K562 (cell line): ENCODE results near the gene GNPTAB. TPM values are rescaled to one million over a fixed set of nuclear protein-coding genes. Genes with fewer than 3 reads are reported as not detected.

Source experiments
- ARID1B ChIP-seq: fragments of 450-650 bp; IDR thresholded peaks from 2 replicates; pipeline ENCODE4 v1.6.1; 2016; ENCODE audit warnings: antibody characterized with exemption, mild to moderate bottlenecking, inconsistent platforms
- CCNT2 ChIP-seq: IDR thresholded peaks from 2 replicates; pipeline ENCODE4 v1.6.1; 2011; ENCODE audit warnings: borderline replicate concordance, low read depth, mild to moderate bottlenecking, moderate library complexity, mixed read lengths, low read length; ENCODE audit not compliant: insufficient read length; ENCODE audit errors: extremely low read depth
- FIP1L1 ChIP-seq: fragments of 200-400 bp; formaldehyde crosslinking; IDR thresholded peaks from 2 replicates; pipeline ENCODE4 v1.6.1; 2018; ENCODE audit warnings: mild to moderate bottlenecking, low read depth, low read length; ENCODE audit not compliant: poor library complexity, severe bottlenecking
- HDAC8 ChIP-seq: fragments of 450-650 bp; IDR thresholded peaks from 2 replicates; pipeline ENCODE4 v1.6.1; 2016; ENCODE audit warnings: mild to moderate bottlenecking, missing genetic modification characterization, moderate library complexity, missing compliant biosample characterization
- NFATC3 ChIP-seq: fragments of 450-650 bp; IDR thresholded peaks from 2 replicates; pipeline ENCODE4 v1.6.1; 2017; ENCODE audit warnings: mild to moderate bottlenecking
- NR2C1 ChIP-seq, 2 experiments: fragments of 450-650 bp; IDR thresholded peaks; 2 replicates each; pipeline ENCODE4 v1.6.1; 2017; ENCODE audit warnings: mild to moderate bottlenecking in 2 of 2, antibody characterized with exemption in 1 of 2, inconsistent platforms in 1 of 2, missing compliant biosample characterization in 1 of 2, missing genetic modification characterization in 1 of 2
- PHB ChIP-seq: fragments of 250-450 bp; sonication (Bioruptor Pico); IDR thresholded peaks from 2 replicates; pipeline ENCODE4 v1.5.0; 2021
- PHTF2 ChIP-seq: fragments of 250-450 bp; sonication (Bioruptor Pico); IDR thresholded peaks from 2 replicates; pipeline ENCODE4 v1.5.0; 2021; ENCODE audit warnings: mild to moderate bottlenecking
- SMARCA4 ChIP-seq: fragments of 450-650 bp; IDR thresholded peaks from 2 replicates; pipeline ENCODE4 v1.6.1; 2016
- SNRNP70 ChIP-seq: fragments of 200-400 bp; formaldehyde crosslinking; optimal IDR thresholded peaks from 2 replicates; pipeline ENCODE3; 2017; ENCODE audit warnings: low read depth, low read length
- SRSF3 ChIP-seq: fragments of 200-400 bp; formaldehyde crosslinking; IDR thresholded peaks from 2 replicates; pipeline ENCODE4 v1.6.1; 2016; ENCODE audit warnings: mild to moderate bottlenecking, low read length, moderate library complexity; ENCODE audit not compliant: insufficient read depth
- SRSF7 ChIP-seq: fragments of 200-400 bp; formaldehyde crosslinking; optimal IDR thresholded peaks from 2 replicates; pipeline ENCODE3; 2017; ENCODE audit warnings: mild to moderate bottlenecking, low read depth, low read length
- TBL1XR1 ChIP-seq, 2 experiments: IDR thresholded peaks; 2 replicates each; pipeline ENCODE4 v1.6.1; 2012; ENCODE audit warnings: improper control_type of control experiment in 2 of 2, low read length in 2 of 2, mild to moderate bottlenecking in 1 of 2
- THRA ChIP-seq: fragments of 450-650 bp; IDR thresholded peaks from 2 replicates; pipeline ENCODE4 v1.6.1; 2017; ENCODE audit warnings: mild to moderate bottlenecking, moderate library complexity
- TOE1 ChIP-seq, 2 experiments: fragments of 450-650 bp in 1 of 2; sonication (generic) in 1 of 2; formaldehyde crosslinking in 1 of 2; IDR thresholded peaks; 2 replicates each; pipeline versions ENCODE4 v1.7.1 to v1.8.0; 2016 to 2022; ENCODE audit warnings: borderline replicate concordance in 2 of 2, mild to moderate bottlenecking in 2 of 2, antibody characterized with exemption in 1 of 2, inconsistent platforms in 1 of 2, low read depth in 1 of 2, missing genetic modification reagents in 1 of 2, moderate library complexity in 1 of 2
- polyA plus RNA-seq, 8 experiments: library from polyadenylated mRNA; depleted of rRNA in 4 of 8; stranded (reverse) in 5 of 8; unstranded in 3 of 8; fragments of >200 nt; fragmentation: Nextera tagmentation in 2 of 8; fragmentation: Illumina TruSeq in 1 of 8; extraction: Ambion mirVana in 2 of 8; extraction: Trizol in 1 of 8; gene quantifications; 2 replicates each; pipeline versions ENCODE4 v1.2.1 to v1.2.3, GENCODE V29; 2011 to 2014; ENCODE audit warnings: inconsistent platforms in 1 of 8, missing spikeins in 1 of 8
- total RNA-seq, 7 experiments: library from RNA; depleted of rRNA in 6 of 7; stranded (reverse); fragments of >200 nt in 6 of 7; fragmentation: Illumina TruSeq in 2 of 7; extraction: Trizol in 2 of 7; gene quantifications; 2 replicates each; pipeline versions ENCODE4 v1.2.1 to v1.2.3, GENCODE V29; 2011 to 2021; ENCODE audit warnings: low replicate concordance in 1 of 7
- TF ChIP-seq, protein P1 (sequence below): fragments of 450-650 bp; formaldehyde crosslinking; IDR thresholded peaks from 2 replicates; pipeline ENCODE4 v1.4.0; 2020; ENCODE audit warnings: mild to moderate bottlenecking, moderate library complexity
- TF ChIP-seq, protein P2 (sequence below): IDR thresholded peaks from 3 replicates; pipeline ENCODE4 v1.6.1; 2011; ENCODE audit warnings: borderline replicate concordance, mild to moderate bottlenecking; ENCODE audit not compliant: insufficient read length, insufficient read depth
- TF ChIP-seq, protein P3 (sequence below): fragments of 250-450 bp; sonication (Bioruptor Pico); IDR thresholded peaks from 2 replicates; pipeline ENCODE4 v1.8.0; 2021; ENCODE audit warnings: moderate library complexity, mild to moderate bottlenecking, inconsistent platforms
- TF ChIP-seq, protein P4 (sequence below): conservative IDR thresholded peaks from 2 replicates; pipeline ENCODE4 v1.6.1; 2011; ENCODE audit warnings: low read depth, mild to moderate bottlenecking, low read length; ENCODE audit not compliant: control insufficient read depth

The GNPTAB gene
- total and polyA plus RNA-seq, 9 of the 15 experiments (the other 6 are each of a cell fraction or from before 2014, with no cell fraction given) = 5.9 to 23.2 (median 19.3) TPM

GRCh38 chr12:101855364-101855884 is 24.7 kb upstream of the GNPTAB start (continued):
- TF ChIP-seq PHTF2 (CRISPR knock-in tag) (no peak), PHB (CRISPR knock-in tag) (no peak), ARID1B (peak; percentile 96), TBL1XR1 (IDR thresholded peaks at IDR 0.05; ENCODE audit: low read length in 2 of 2) (peak in 1 of 2 experiments; percentile 54; a peak in 2 of 4 replicates), FIP1L1 (no peak), SNRNP70 (no peak), SMARCA4 (peak; percentile 88), SRSF3 (no peak), TOE1 (IDR thresholded peaks at IDR 0.05; ENCODE audit: borderline replicate concordance) (no peak), TOE1 (CRISPR knock-in tag; IDR thresholded peaks at IDR 0.05; ENCODE audit: borderline replicate concordance, low read depth) (no peak), SRSF7 (no peak), THRA (no peak), NFATC3 (no peak), CCNT2 (peak; percentile 60), NR2C1 (IDR thresholded peaks at IDR 0.05) (no peak), NR2C1 (tag; IDR thresholded peaks at IDR 0.05) (no peak), HDAC8 (no peak)
- TF ChIP-seq, protein P1, sequence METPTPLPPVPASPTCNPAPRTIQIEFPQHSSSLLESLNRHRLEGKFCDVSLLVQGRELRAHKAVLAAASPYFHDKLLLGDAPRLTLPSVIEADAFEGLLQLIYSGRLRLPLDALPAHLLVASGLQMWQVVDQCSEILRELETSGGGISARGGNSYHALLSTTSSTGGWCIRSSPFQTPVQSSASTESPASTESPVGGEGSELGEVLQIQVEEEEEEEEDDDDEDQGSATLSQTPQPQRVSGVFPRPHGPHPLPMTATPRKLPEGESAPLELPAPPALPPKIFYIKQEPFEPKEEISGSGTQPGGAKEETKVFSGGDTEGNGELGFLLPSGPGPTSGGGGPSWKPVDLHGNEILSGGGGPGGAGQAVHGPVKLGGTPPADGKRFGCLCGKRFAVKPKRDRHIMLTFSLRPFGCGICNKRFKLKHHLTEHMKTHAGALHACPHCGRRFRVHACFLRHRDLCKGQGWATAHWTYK = no peak
- TF ChIP-seq, protein P2, sequence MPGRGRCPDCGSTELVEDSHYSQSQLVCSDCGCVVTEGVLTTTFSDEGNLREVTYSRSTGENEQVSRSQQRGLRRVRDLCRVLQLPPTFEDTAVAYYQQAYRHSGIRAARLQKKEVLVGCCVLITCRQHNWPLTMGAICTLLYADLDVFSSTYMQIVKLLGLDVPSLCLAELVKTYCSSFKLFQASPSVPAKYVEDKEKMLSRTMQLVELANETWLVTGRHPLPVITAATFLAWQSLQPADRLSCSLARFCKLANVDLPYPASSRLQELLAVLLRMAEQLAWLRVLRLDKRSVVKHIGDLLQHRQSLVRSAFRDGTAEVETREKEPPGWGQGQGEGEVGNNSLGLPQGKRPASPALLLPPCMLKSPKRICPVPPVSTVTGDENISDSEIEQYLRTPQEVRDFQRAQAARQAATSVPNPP = no peak
- TF ChIP-seq, protein P3, sequence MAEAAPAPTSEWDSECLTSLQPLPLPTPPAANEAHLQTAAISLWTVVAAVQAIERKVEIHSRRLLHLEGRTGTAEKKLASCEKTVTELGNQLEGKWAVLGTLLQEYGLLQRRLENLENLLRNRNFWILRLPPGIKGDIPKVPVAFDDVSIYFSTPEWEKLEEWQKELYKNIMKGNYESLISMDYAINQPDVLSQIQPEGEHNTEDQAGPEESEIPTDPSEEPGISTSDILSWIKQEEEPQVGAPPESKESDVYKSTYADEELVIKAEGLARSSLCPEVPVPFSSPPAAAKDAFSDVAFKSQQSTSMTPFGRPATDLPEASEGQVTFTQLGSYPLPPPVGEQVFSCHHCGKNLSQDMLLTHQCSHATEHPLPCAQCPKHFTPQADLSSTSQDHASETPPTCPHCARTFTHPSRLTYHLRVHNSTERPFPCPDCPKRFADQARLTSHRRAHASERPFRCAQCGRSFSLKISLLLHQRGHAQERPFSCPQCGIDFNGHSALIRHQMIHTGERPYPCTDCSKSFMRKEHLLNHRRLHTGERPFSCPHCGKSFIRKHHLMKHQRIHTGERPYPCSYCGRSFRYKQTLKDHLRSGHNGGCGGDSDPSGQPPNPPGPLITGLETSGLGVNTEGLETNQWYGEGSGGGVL (CRISPR knock-in tag) = no peak
- TF ChIP-seq, protein P4, sequence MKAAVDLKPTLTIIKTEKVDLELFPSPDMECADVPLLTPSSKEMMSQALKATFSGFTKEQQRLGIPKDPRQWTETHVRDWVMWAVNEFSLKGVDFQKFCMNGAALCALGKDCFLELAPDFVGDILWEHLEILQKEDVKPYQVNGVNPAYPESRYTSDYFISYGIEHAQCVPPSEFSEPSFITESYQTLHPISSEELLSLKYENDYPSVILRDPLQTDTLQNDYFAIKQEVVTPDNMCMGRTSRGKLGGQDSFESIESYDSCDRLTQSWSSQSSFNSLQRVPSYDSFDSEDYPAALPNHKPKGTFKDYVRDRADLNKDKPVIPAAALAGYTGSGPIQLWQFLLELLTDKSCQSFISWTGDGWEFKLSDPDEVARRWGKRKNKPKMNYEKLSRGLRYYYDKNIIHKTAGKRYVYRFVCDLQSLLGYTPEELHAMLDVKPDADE = no peak
